ENCODE results near the gene PITPNC1. TPM values are rescaled to one million over a fixed set of nuclear protein-coding genes. Genes with fewer than 3 reads are reported as not detected.

PITPNC1 gene
- total RNA-seq, 1 experiment from 2014 or later = 37.5 TPM

DNA sequence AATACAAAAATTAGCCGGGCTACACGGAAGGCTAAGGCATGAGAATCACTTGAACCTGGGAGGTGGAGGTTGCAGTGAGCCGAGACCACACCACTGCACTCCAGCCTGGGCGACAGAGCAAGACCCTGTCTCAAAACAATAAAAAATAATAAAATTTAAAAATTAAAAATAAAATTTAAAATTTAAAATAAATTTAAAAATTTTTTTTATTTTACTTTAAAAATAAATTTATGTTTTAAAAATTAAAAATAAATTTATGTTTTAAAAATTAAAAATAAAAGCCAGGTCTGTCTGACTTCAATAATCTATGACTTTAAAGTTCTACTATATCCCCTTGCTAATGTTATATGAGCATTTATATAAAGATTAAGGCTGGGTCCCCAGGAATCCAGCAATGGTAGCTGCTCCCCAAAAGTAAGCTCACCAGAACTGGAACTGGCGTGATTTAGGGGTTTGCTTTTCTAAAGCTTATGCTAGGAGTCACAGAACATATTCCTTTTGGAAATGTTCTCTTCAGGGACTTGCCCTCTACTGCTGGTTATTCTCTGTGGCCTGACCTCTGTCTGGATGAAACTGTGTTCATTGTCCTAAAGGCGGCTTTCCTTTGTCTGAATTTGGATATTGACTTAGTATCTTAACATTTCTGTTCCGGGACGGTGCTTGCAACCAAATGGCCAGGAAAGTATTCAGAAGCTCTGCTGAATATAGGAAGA, 200.5 kb downstream of the PITPNC1 start:
- no peak overlapping the region for H3K23ac ChIP-seq (ENCODE audit: insufficient read length, low read depth, low read length)
- peaks cover 3% of the 10 kb centered on the region; the same call in 1 of the 2 replicates for H3K4me1 ChIP-seq (ENCODE audit: insufficient read depth, low read length)
- H3K36me3 Mint-ChIP-seq (ENCODE audit: insufficient read depth in 1 of 3, low read depth in 3 of 3) = peaks cover 7 to 18% (median 10%) of the 10 kb centered on the region in 3 experiments; a peak in 5 of 7 replicates
- no peak overlapping the region for H4K91ac ChIP-seq (ENCODE audit: insufficient read length, low read depth, low read length)
- no peaks in the 10 kb centered on the region for H3K27me3 Mint-ChIP-seq (ENCODE audit: low read depth)
- no peak overlapping the region for H4K5ac ChIP-seq (ENCODE audit: insufficient read length, low read depth, low read length)
- H3K27me3 ChIP-seq (ENCODE audit: insufficient read depth, low read length) = no peaks in the 10 kb centered on the region
- H4K8ac ChIP-seq (replicated peaks; ENCODE audit: insufficient read length, low read depth, low read length) = no peak overlapping the region
- no peak overlapping the region for H3T11ph ChIP-seq (ENCODE audit: low read length)
- H3K14ac ChIP-seq (ENCODE audit: insufficient read depth, low read length) = no peak overlapping the region
- no peak overlapping the region for H2BK15ac ChIP-seq (ENCODE audit: low read depth, low read length)
- no peak overlapping the region for H2BK12ac ChIP-seq (ENCODE audit: insufficient read length, low read depth, low read length)
- H3K4me3 Mint-ChIP-seq = no peak overlapping the region
- H3K4ac ChIP-seq (ENCODE audit: low read depth, low read length) = no peak overlapping the region
- DNase-seq = no peak
- no peak overlapping the region for H2AFZ ChIP-seq (ENCODE audit: low read length)
- no peak overlapping the region for H2BK5ac ChIP-seq (ENCODE audit: insufficient read length, low read length)
- peak overlapping the region; percentile 13 for H3K4me2 ChIP-seq (ENCODE audit: insufficient read depth, insufficient read length, low read length)
- H3K9me3 ChIP-seq (ENCODE audit: control insufficient read depth, low read depth, low read length) = no peaks in the 10 kb centered on the region
- no peak overlapping the region for H3K18ac ChIP-seq (ENCODE audit: insufficient read length, low read depth, low read length)
- no peak overlapping the region for H2AK5ac ChIP-seq (ENCODE audit: insufficient read length, low read length)
- H3K4me1 Mint-ChIP-seq = peaks cover 17 to 22% of the 10 kb centered on the region in 2 experiments
- H3K79me2 ChIP-seq (ENCODE audit: insufficient read depth, low read length) = no peaks in the 10 kb centered on the region
- H2BK20ac ChIP-seq (ENCODE audit: low read depth, low read length, poor library complexity, severe bottlenecking) = no peak overlapping the region
- no peak overlapping the region for H2BK120ac ChIP-seq (ENCODE audit: low read depth, low read length, poor library complexity, severe bottlenecking)
- H3K9ac ChIP-seq (ENCODE audit: extremely low read depth, insufficient read length, low read length) = no peak overlapping the region
- no CpG with 5 or more reads among the region's 8 CpGs for WGBS (ENCODE audit: extremely low coverage, insufficient read length, low lambda C conversion rate)
- H3K27ac ChIP-seq (ENCODE audit: insufficient read length, low read depth, low read length) = peak overlapping the region; percentile 2
- H3K79me1 ChIP-seq (ENCODE audit: insufficient read depth, low read depth, low read length, poor library complexity, severe bottlenecking) = no peaks in the 10 kb centered on the region
- no peaks in the 10 kb centered on the region for H4K20me1 ChIP-seq (ENCODE audit: control insufficient read depth, insufficient read depth, insufficient read length)
- peak overlapping the region in 1 of 3 experiments; percentile 83; a peak in 2 of 7 replicates for H3K27ac Mint-ChIP-seq
- no peaks in the 10 kb centered on the region for H3K23me2 ChIP-seq (ENCODE audit: insufficient read length, low read depth, low read length, poor library complexity, severe bottlenecking)
- H3K56ac ChIP-seq (ENCODE audit: insufficient read length, low read depth, low read length) = no peak overlapping the region
- H3K9me3 Mint-ChIP-seq = no peaks in the 10 kb centered on the region
- TF ChIP-seq, protein P1, sequence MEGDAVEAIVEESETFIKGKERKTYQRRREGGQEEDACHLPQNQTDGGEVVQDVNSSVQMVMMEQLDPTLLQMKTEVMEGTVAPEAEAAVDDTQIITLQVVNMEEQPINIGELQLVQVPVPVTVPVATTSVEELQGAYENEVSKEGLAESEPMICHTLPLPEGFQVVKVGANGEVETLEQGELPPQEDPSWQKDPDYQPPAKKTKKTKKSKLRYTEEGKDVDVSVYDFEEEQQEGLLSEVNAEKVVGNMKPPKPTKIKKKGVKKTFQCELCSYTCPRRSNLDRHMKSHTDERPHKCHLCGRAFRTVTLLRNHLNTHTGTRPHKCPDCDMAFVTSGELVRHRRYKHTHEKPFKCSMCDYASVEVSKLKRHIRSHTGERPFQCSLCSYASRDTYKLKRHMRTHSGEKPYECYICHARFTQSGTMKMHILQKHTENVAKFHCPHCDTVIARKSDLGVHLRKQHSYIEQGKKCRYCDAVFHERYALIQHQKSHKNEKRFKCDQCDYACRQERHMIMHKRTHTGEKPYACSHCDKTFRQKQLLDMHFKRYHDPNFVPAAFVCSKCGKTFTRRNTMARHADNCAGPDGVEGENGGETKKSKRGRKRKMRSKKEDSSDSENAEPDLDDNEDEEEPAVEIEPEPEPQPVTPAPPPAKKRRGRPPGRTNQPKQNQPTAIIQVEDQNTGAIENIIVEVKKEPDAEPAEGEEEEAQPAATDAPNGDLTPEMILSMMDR (conservative IDR thresholded peaks at IDR 0.05) = no peak

Data from H9 (cell line).